ENCODE measurements around the gene ELP1.
"Not testable (repeated sequence)": the region's sequence is repeated elsewhere in the genome, so short reads cannot be mapped to it uniquely, and the experiment has no call there.

The ELP1 gene

DNA sequence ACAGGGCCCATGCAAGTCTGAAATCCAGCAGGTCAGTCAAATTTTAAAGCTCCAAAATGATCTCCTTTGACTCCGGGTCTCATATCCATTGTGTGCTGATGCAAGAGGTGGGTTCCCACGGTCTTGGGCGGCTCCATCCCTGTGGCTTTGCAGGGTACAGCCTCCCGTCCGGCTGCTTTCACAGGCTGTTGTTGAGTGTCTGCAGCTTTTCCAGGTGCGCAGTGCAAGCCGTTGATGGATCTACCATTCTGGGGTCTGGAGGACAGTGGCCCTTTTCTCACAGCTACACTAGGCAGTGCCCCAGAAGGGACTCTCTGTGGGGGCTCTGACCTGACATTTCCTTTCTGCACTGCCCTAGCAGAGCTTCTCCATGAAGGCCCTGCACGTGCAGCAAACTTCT is 85.6 kb downstream of the ELP1 start:
- not testable (repeated sequence) for DNase-seq

DNA sequence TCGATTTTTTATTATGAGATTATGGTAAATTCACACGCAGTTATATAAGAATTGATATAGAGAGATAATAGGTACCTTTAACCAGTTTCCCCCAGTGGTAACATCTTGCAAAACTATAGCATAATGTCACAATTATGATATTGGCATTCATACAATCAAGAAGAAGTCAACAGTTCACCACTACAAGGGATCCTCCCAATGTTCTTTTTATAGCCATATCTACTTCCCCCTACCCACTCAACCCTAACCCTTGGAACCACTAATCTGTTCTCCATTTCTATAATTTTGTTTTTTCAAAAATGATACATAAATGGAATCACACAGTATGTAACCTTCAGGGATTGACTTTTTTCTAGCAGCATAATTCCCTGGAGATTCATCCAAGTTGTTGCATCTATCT is 88.0 kb downstream of the ELP1 start:
- DNase-seq: no peak

GRCh38 chr9:108845507-108845906 is 88.4 kb downstream of the ELP1 start:
- peak; percentile 16 for DNase-seq

- peak; percentile 82 for DNase-seq
Observed at GRCh38 chr9:108844856-108845255, 89.1 kb downstream of the ELP1 start.

- DNase-seq: peak; percentile 90
Observed at GRCh38 chr9:108844391-108844790, 89.5 kb downstream of the ELP1 start.

GRCh38 chr9:108842610-108843295 is 91.2 kb downstream of the ELP1 start:
- DNase-seq: peak; percentile 12

DNA sequence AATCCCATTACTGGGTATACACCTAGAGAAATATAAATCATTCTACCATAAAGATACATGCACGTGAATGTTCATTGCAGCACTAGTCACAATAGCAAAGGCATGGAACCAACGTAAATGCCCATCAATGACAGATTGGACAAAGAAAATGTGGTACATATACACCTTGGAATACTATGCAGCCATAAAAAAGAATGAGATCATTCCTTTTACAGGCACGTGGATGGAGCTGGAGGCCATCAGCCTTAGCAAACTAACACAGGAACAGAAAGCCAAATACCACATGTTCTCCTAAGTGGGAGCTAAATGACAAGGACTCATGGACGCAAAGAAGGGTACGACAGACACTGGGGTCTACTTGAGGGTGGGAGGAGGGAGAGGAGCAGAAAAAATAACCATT is 94.4 kb downstream of the ELP1 start:
- DNase-seq: not testable (repeated sequence)

GRCh38 chr9:108838017-108838416 is 95.9 kb downstream of the ELP1 start:
- no peak for DNase-seq

GRCh38 chr9:108837530-108837929 is 96.4 kb downstream of the ELP1 start:
- DNase-seq: peak; percentile 73

DNA sequence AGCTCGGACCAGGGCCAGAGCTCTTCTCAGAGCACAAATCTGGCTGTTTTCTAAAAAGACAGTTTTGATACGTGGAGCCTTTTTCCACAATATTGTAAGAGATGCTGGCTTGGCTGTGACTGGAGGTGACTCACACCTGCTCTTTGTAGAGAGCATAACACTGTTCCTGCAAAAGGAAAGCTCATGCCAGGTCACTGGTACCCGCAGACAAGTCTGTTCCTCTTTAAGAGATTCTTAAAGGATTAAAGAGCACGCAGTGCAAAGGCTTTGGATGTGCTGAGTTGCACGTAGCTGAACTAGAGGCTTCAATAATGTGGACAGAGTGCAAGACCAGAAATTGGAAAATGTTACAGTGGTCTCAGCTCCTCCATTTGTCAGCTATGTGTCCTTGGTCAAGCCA is 97.1 kb downstream of the ELP1 start:
- DNase-seq: peak; percentile 77

- DNase-seq: peak; percentile 51
Observed at GRCh38 chr9:108836319-108836718, 97.6 kb downstream of the ELP1 start.

- no peak for DNase-seq
Observed at GRCh38 chr9:108835831-108836230, 98.1 kb downstream of the ELP1 start.

DNA sequence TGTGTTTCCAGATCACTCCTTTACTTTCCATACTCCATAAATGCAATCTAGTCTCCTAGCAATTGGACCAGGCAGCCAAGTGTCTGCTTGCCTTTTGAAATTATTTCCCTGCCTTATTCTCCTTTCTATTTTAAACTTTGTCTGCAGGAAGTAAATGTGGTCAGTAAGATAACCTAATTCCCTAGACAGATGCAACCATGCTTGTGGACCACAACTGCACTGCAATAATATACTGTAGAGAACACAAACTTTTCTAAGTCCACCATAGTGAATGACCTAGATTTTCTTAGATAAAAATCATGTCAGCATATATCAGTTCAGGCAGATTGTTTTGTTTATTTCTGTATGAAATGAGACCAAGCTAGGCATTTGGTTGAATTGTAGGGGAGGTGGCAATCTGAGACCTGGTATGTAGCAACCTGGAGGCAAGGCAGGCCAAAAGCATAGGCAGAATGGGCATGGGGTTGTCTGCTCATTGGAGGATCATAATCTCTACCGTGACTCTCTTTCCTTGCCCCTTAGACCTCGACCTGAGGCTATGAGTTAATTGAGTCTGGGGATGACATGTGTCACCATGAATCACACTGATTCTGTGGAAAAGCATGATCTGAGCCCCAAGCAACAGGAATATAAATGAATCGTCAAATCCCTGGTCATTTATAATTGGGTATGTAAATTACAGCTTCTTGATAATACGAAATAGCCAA is 98.8 kb downstream of the ELP1 start:
- no peak for DNase-seq

DNA sequence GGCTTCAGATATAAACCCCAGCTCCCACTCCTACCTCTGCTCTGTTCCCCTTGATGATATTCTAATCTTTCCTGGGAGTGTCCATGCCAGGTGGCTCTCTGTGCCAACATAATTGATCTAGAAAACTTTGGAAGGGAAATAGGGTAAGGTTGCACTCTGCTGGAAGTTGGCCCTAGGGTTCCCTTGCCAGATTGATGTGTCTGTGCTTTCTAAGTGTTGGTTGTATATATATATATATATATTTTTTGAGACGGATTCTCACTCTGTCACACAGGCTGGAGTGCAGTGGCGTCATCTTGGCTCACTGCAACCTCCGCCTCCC is 101.8 kb downstream of the ELP1 start:
- no peak for DNase-seq

- peak; percentile 5 for DNase-seq
Observed at GRCh38 chr9:108831496-108832178, 102.3 kb downstream of the ELP1 start.

DNA sequence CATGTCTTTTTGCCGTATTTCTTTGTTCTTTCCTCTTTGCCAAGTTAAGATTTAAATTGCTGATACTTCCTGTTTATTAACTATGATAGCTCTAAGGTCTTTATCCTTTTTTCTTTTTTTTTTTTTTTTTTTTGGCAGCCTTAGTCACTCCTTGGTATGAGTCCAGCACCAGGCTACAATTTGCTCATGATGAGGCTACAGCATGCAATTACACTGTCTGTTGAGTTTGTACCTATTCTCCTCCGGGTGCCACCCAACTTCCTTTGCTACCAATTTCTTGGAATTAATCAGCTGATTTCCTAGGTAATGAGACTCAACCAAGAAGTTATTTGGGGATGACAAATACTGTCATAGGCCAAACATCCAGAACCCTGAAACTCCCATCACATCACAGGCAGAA is 103.7 kb downstream of the ELP1 start:
- DNase-seq: no peak

DNA sequence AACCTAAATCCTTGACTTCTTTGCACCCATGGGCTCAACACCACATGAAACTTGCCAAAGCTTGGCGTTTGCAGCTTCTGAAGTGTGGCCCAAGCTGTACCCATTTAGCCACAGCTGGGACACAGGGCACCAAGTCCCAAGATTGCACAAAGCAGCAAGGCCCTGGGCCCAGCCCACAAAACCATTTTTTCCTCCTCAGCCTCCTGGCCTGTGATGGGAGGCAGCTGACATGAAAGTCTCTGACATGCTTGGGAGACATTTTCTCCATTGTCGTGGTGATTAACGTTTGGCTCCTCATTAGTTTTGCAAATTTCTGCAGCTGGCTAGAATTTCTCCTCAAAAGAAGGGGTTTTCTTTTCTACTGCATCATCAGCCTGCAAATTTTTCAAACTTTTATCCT is 110.1 kb downstream of the ELP1 start:
- DNase-seq: no peak

Data from NCI-H82 (cell line).